ENCODE measurements around the gene MPP2. TPM values are rescaled to one million over a fixed set of nuclear protein-coding genes. Genes with fewer than 3 reads are reported as not detected.
"Not testable (repeated sequence)": the region's sequence is repeated elsewhere in the genome, so short reads cannot be mapped to it uniquely, and the experiment has no call there.

The MPP2 gene
- total RNA-seq, 3 donors from 2014 or later (not counting 1 experiment from before 2014, with no cell fraction given), result 0.75 to 2.0 (median 0.85) TPM

DNA sequence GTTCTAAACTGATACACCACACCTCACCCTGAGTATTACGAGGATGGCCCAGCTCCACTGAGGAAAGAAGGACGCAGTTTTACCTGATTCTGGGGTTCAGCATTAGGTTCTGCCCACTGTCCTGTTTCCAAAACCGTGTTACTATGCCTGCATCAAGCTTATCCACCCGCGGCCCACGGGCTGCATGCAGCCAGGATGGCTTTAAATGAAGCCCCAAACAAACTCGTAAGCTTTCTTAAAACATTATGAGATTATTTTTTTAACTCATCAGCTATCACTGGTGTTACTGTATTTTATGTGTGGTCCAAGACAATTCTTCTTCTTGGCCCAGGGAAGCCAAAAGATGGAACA, 64.4 kb downstream of the MPP2 start:
- 59% methylated on average over 6 of the region's 7 CpGs for WGBS (ENCODE audit: insufficient coverage)

DNA sequence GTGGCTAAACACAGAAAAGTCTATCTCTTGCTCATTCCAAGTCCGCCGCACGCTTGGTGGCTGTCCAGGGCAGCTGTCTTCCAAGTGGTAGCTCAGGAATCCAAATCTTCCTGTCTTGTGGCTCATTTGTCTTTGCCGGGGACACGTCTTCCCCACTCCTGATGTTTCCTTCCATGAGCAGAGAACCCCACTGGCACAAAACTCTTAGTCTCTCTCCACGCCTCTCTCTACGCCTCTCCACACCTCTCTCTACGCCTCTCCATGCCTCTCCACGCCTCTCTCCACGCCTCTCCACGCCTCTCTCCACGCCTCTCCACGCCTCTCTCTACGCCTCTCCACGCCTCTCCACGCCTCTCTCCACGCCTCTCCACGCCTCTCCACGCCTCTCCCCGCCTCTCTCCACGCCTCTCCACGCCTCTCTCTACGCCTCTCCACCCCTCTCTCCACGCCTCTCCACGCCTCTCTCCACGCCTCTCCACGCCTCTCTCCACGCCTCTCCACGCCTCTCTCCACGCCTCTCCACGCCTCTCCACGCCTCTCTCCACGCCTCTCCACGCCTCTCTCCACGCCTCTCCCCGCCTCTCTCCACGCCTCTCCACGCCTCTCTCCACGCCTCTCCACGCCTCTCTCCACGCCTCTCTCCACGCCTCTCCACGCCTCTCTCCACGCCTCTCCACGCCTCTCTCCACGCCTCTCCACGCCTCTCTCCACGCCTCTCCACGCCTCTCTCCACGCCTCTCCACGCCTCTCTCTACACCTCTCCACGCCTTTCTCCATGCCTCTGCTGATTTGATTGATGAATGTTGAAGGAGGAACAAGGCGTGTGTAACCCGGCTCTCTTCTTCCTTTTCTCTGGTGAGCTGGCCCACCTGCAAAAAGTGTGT, 65.0 kb downstream of the MPP2 start:
- H3K4me1 ChIP-seq (ENCODE audit: control insufficient read depth, insufficient read depth, low read length); H3K4me1 Mint-ChIP-seq; H3K9me3 Mint-ChIP-seq; H3K4me3 Mint-ChIP-seq; H3K4me3 ChIP-seq (ENCODE audit: low read length); intact Hi-C loops (cut with micrococcal nuclease); H3K36me3 ChIP-seq (ENCODE audit: control insufficient read depth, insufficient read depth, low read length); DNase-seq; H3K27ac Mint-ChIP-seq; H3K9me3 ChIP-seq (ENCODE audit: control insufficient read depth, insufficient read depth, low read length); H3K27me3 ChIP-seq (ENCODE audit: control insufficient read depth, insufficient read depth, low read length); H3K27ac ChIP-seq (ENCODE audit: low read length); H3K36me3 Mint-ChIP-seq; ATAC-seq: not testable (repeated sequence)
- 83% methylated on average over 47 of the region's 54 CpGs for WGBS (ENCODE audit: insufficient coverage)
- peaks cover 12 to 21% of the 10 kb centered on the region in 2 donors for H3K27me3 Mint-ChIP-seq (ENCODE audit: low read depth in 2 of 2)

More for the DNA sequence above, 64.4 kb downstream of the MPP2 start:
- H3K4me3 Mint-ChIP-seq, result no peak overlapping the region
- no peaks in the 10 kb centered on the region for H3K9me3 ChIP-seq (ENCODE audit: control insufficient read depth, insufficient read depth, low read length)
- no peaks in the 10 kb centered on the region for H3K4me1 ChIP-seq (ENCODE audit: control insufficient read depth, insufficient read depth, low read length)
- DNase-seq (no peak), ATAC-seq (no peak)
- TF ChIP-seq, protein P1, sequence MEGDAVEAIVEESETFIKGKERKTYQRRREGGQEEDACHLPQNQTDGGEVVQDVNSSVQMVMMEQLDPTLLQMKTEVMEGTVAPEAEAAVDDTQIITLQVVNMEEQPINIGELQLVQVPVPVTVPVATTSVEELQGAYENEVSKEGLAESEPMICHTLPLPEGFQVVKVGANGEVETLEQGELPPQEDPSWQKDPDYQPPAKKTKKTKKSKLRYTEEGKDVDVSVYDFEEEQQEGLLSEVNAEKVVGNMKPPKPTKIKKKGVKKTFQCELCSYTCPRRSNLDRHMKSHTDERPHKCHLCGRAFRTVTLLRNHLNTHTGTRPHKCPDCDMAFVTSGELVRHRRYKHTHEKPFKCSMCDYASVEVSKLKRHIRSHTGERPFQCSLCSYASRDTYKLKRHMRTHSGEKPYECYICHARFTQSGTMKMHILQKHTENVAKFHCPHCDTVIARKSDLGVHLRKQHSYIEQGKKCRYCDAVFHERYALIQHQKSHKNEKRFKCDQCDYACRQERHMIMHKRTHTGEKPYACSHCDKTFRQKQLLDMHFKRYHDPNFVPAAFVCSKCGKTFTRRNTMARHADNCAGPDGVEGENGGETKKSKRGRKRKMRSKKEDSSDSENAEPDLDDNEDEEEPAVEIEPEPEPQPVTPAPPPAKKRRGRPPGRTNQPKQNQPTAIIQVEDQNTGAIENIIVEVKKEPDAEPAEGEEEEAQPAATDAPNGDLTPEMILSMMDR (IDR thresholded peaks at IDR 0.05), result no peak
- H3K36me3 ChIP-seq (ENCODE audit: control insufficient read depth, insufficient read depth, low read length), result no peaks in the 10 kb centered on the region
- H3K4me3 ChIP-seq (ENCODE audit: low read length), result no peak overlapping the region
- peaks cover 14 to 21% of the 10 kb centered on the region in 2 donors for H3K27me3 Mint-ChIP-seq (ENCODE audit: low read depth in 2 of 2)
- no peaks in the 10 kb centered on the region for H3K36me3 Mint-ChIP-seq
- H3K27ac Mint-ChIP-seq, result no peak overlapping the region
- H3K27ac ChIP-seq (ENCODE audit: low read length), result no peak overlapping the region
- no peaks in the 10 kb centered on the region for H3K27me3 ChIP-seq (ENCODE audit: control insufficient read depth, insufficient read depth, low read length)
- intact Hi-C loops (cut with micrococcal nuclease), result no loop called here
- peaks cover 0 to 2% of the 10 kb centered on the region in 2 donors for H3K9me3 Mint-ChIP-seq
- H3K4me1 Mint-ChIP-seq, result peaks cover 0 to 7% of the 10 kb centered on the region in 2 donors

DNA sequence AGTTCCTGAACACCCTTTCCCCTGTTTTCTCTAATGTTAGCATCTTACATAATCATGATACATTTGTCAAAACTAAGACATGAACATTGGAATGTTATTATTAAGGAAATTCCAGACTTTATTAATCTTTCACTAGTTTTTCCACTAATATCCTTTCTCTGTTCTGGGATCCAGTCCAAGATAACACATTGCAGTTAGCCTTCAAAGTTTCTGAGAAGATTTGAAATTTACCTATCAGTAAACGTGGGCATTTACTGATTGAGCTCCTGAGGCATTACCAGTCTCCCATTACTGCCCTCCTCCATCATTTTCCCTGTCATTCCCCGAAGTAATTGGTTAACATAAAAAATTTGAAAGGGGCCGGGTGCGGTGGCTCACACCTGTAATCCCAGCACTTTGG, 66.1 kb downstream of the MPP2 start:
- H3K9me3 Mint-ChIP-seq, result peaks cover 0 to 2% of the 10 kb centered on the region in 2 donors
- H3K9me3 ChIP-seq (ENCODE audit: control insufficient read depth, insufficient read depth, low read length), result no peaks in the 10 kb centered on the region
- WGBS (ENCODE audit: insufficient coverage), result 86% methylated on average over 4 of the region's 4 CpGs
- H3K4me3 ChIP-seq (ENCODE audit: low read length), result no peak overlapping the region
- peaks cover 0 to 4% of the 10 kb centered on the region in 2 donors for H3K4me1 Mint-ChIP-seq
- H3K4me3 Mint-ChIP-seq, result no peak overlapping the region
- no peak overlapping the region for H3K27ac Mint-ChIP-seq
- ATAC-seq, result no peak
- intact Hi-C loops (cut with micrococcal nuclease), result no loop called here
- no peaks in the 10 kb centered on the region for H3K27me3 ChIP-seq (ENCODE audit: control insufficient read depth, insufficient read depth, low read length)
- DNase-seq, result no peak
- no peaks in the 10 kb centered on the region for H3K4me1 ChIP-seq (ENCODE audit: control insufficient read depth, insufficient read depth, low read length)
- no peaks in the 10 kb centered on the region for H3K36me3 Mint-ChIP-seq
- no peak overlapping the region for H3K27ac ChIP-seq (ENCODE audit: low read length)
- no peaks in the 10 kb centered on the region for H3K36me3 ChIP-seq (ENCODE audit: control insufficient read depth, insufficient read depth, low read length)
- peaks cover 13 to 20% of the 10 kb centered on the region in 2 donors for H3K27me3 Mint-ChIP-seq (ENCODE audit: low read depth in 2 of 2)
- TF ChIP-seq, protein P1 (IDR thresholded peaks at IDR 0.05), result no peak

DNA sequence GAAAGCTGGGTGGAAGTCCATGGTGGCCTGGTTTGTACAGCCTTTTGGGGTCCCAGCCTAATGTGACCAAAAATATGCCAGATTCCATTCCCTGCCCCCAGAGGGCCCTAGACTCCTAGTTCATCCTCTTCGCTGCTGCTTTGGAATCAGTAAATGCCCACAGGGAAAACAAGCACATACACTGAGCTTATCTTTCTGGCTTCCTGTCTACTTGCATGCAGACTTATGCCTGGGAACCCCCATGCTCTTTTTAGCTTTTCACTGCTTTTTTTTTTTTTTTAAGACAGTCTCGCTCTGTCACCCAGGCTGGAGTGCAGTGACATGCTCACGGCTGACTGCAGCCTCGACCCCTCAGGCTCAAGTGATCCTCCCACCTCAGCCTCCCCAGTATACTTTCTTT, 66.5 kb downstream of the MPP2 start:
- WGBS (ENCODE audit: insufficient coverage), result 70% methylated on average over 1 of the region's 4 CpGs
- H3K4me1 ChIP-seq (ENCODE audit: control insufficient read depth, insufficient read depth, low read length), result no peaks in the 10 kb centered on the region
- no peak for ATAC-seq
- H3K36me3 ChIP-seq (ENCODE audit: control insufficient read depth, insufficient read depth, low read length), result no peaks in the 10 kb centered on the region
- Mint-ChIP-seq H3K4me1 (no peaks in the 10 kb centered on the region), H3K36me3 (no peaks in the 10 kb centered on the region), H3K27me3 (ENCODE audit: low read depth in 2 of 2) (peaks cover 15 to 17% of the 10 kb centered on the region in 2 donors), H3K27ac (no peak overlapping the region), H3K4me3 (no peak overlapping the region), H3K9me3 (peaks cover 0 to 2% of the 10 kb centered on the region in 2 donors)
- H3K9me3 ChIP-seq (ENCODE audit: control insufficient read depth, insufficient read depth, low read length), result no peaks in the 10 kb centered on the region
- H3K27ac ChIP-seq (ENCODE audit: low read length), result no peak overlapping the region
- no peaks in the 10 kb centered on the region for H3K27me3 ChIP-seq (ENCODE audit: control insufficient read depth, insufficient read depth, low read length)
- intact Hi-C loops (cut with micrococcal nuclease), result no loop called here
- TF ChIP-seq, protein P1 (IDR thresholded peaks at IDR 0.05), result no peak
- DNase-seq, result no peak
- no peak overlapping the region for H3K4me3 ChIP-seq (ENCODE audit: low read length)

Measured in natural killer cell (primary cell).